ENCODE measurements around the gene LCAT.

GRCh38 chr16:67963292-67963661 is 19.4 kb upstream of the LCAT start:
- TF ChIP-seq CTCF (IDR thresholded peaks at IDR 0.05) = no peak
- TF ChIP-seq POLR2A (IDR thresholded peaks at IDR 0.05) = no peak

All from prostate gland (tissue), 2 donors.